Thoracic aorta (tissue), 2 donors: Measurements from ENCODE around the gene CLINT1. TPM values are rescaled to one million over a fixed set of nuclear protein-coding genes. Genes with fewer than 3 reads are reported as not detected.

Experiments
- ATAC-seq: fragments of 150-250 bp; one replicate; pipeline ENCODE4 v1.8.0; 2017; ENCODE audit warnings: low read depth; ENCODE audit not compliant: insufficient number of reproducible peaks, low FRiP score
- DNase-seq: peaks from one replicate; pipeline ENCODE4 v3.0.0-alpha.2; 2020; ENCODE audit warnings: low spot score
- H3K27ac ChIP-seq, 2 donors: fragments of 200-600 bp; sonication (generic); 1 replicate in 1 of 2; 2 replicates in 1 of 2; pipeline ENCODE4 v1.5.1; 2016; ENCODE audit warnings: mild to moderate bottlenecking in 2 of 2, moderate library complexity in 2 of 2
- H3K27me3 ChIP-seq: fragments of 200-600 bp; sonication (generic); replicated peaks from 2 replicates; pipeline ENCODE4 v1.6.0; 2016; ENCODE audit warnings: mild to moderate bottlenecking; ENCODE audit not compliant: insufficient read depth
- H3K36me3 ChIP-seq: fragments of 200-600 bp; sonication (generic); one replicate; pipeline ENCODE4 v1.5.1; 2016
- H3K4me1 ChIP-seq, 2 donors: fragments of 200-600 bp; sonication (generic); 1 replicate in 1 of 2; 2 replicates in 1 of 2; pipeline versions ENCODE4 v1.5.1 to v1.6.0; 2016; ENCODE audit warnings: low read depth in 2 of 2, mild to moderate bottlenecking in 1 of 2; ENCODE audit not compliant: control insufficient read depth in 1 of 2
- H3K4me3 ChIP-seq: fragments of 200-600 bp; sonication (generic); 2 replicates; pipeline ENCODE4 v1.5.1; 2016; ENCODE audit warnings: mild to moderate bottlenecking
- H3K9me3 ChIP-seq: fragments of 200-600 bp; sonication (generic); 2 replicates; pipeline ENCODE4 v1.5.1; 2016
- CTCF ChIP-seq: fragments of 200-600 bp; sonication (generic); IDR thresholded peaks from one replicate; pipeline ENCODE4 v1.5.1; 2019; ENCODE audit warnings: antibody characterized with exemption
- total RNA-seq, 2 donors: library from RNA; depleted of rRNA; stranded (reverse); fragments of >200 nt; gene quantifications; one replicate each; pipeline versions ENCODE4 v1.1.0 to v1.2.3, GENCODE V29; 2016

The CLINT1 gene
- total RNA-seq, 2 donors from 2014 or later: 66.3 to 84.0 TPM

GRCh38 chr5:157900644-157901043, 41.7 kb upstream of the CLINT1 start:
- Histone ChIP-seq H3K4me3 (no peak overlapping the region), H3K27me3 (no peaks in the 10 kb centered on the region), H3K36me3 (no peaks in the 10 kb centered on the region), H3K4me1 (peaks cover 0 to 13% of the 10 kb centered on the region in 2 donors), H3K9me3 (no peaks in the 10 kb centered on the region), H3K27ac (no peak overlapping the region)
- DNase-seq (no peak), ATAC-seq (no peak)
- TF ChIP-seq CTCF: no peak

- no peak for ATAC-seq
- TF ChIP-seq CTCF: no peak
- no peaks in the 10 kb centered on the region for H3K9me3 ChIP-seq
Observed at GRCh38 chr5:157893611-157894010, 34.7 kb upstream of the CLINT1 start.

GRCh38 chr5:157892974-157893373, 34.0 kb upstream of the CLINT1 start:
- no peak for TF ChIP-seq CTCF
- H3K27ac ChIP-seq: no peak overlapping the region
- H3K4me3 ChIP-seq: no peak overlapping the region
- no peaks in the 10 kb centered on the region for H3K4me1 ChIP-seq
- H3K27me3 ChIP-seq: no peaks in the 10 kb centered on the region
- no peaks in the 10 kb centered on the region for H3K9me3 ChIP-seq
- no peaks in the 10 kb centered on the region for H3K36me3 ChIP-seq
- ATAC-seq (no peak), DNase-seq (no peak)

More at GRCh38 chr5:157893611-157894010, 34.7 kb upstream of the CLINT1 start:
- Histone ChIP-seq H3K27me3 (no peaks in the 10 kb centered on the region), H3K4me1 (no peaks in the 10 kb centered on the region), H3K27ac (no peak overlapping the region), H3K4me3 (no peak overlapping the region), H3K36me3 (no peaks in the 10 kb centered on the region)
- DNase-seq: no peak

- H3K27ac ChIP-seq: no peak overlapping the region
- TF ChIP-seq CTCF: no peak
- H3K27me3 ChIP-seq: no peaks in the 10 kb centered on the region
- H3K36me3 ChIP-seq: no peaks in the 10 kb centered on the region
- no peaks in the 10 kb centered on the region for H3K4me1 ChIP-seq
- no peaks in the 10 kb centered on the region for H3K9me3 ChIP-seq
- DNase-seq (no peak), ATAC-seq (no peak)
- no peak overlapping the region for H3K4me3 ChIP-seq
Observed at GRCh38 chr5:157890836-157891597, 32.1 kb upstream of the CLINT1 start.

- ATAC-seq: no peak
- H3K9me3 ChIP-seq: no peaks in the 10 kb centered on the region
- H3K4me3 ChIP-seq: no peak overlapping the region
- H3K27ac ChIP-seq: no peak overlapping the region
- DNase-seq: no peak
- no peak for TF ChIP-seq CTCF
- no peaks in the 10 kb centered on the region for H3K27me3 ChIP-seq
- H3K4me1 ChIP-seq: no peaks in the 10 kb centered on the region
- no peaks in the 10 kb centered on the region for H3K36me3 ChIP-seq
Observed at GRCh38 chr5:157888814-157889532, 30.0 kb upstream of the CLINT1 start.
